GM13976 (cell line): ENCODE measurements around the gene CATSPERB.

ENCODE experiments used
- DNase-seq: peaks from one replicate; pipeline ENCODE4 v3.0.0; 2012; ENCODE audit warnings: low spot score
- in situ Hi-C: fragments of 300-500 bp; cut with MboI; formaldehyde crosslinking; loops from one replicate; pipeline ENCODE4 v1.12.0; 2022; ENCODE audit warnings: low sequenced_read_pairs, mixed read lengths, inconsistent platforms; ENCODE audit not compliant: unreplicated experiment
- TF ChIP-seq, protein P1 (sequence below): IDR thresholded peaks from 2 replicates; pipeline ENCODE4 v1.5.1; 2012; ENCODE audit warnings: borderline replicate concordance, mild to moderate bottlenecking; ENCODE audit not compliant: insufficient read depth; ENCODE audit errors: extremely low read depth, missing control alignments, control extremely low read depth

CATSPERB gene

GRCh38 chr14:91727121-91727520, 4.8 kb downstream of the CATSPERB start:
- in situ Hi-C loops: no loop called here
- DNase-seq: no peak
- TF ChIP-seq, protein P1, sequence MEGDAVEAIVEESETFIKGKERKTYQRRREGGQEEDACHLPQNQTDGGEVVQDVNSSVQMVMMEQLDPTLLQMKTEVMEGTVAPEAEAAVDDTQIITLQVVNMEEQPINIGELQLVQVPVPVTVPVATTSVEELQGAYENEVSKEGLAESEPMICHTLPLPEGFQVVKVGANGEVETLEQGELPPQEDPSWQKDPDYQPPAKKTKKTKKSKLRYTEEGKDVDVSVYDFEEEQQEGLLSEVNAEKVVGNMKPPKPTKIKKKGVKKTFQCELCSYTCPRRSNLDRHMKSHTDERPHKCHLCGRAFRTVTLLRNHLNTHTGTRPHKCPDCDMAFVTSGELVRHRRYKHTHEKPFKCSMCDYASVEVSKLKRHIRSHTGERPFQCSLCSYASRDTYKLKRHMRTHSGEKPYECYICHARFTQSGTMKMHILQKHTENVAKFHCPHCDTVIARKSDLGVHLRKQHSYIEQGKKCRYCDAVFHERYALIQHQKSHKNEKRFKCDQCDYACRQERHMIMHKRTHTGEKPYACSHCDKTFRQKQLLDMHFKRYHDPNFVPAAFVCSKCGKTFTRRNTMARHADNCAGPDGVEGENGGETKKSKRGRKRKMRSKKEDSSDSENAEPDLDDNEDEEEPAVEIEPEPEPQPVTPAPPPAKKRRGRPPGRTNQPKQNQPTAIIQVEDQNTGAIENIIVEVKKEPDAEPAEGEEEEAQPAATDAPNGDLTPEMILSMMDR: no peak

GRCh38 chr14:91723501-91723900, 8.4 kb downstream of the CATSPERB start:
- TF ChIP-seq, protein P1: no peak
- no peak for DNase-seq
- in situ Hi-C loops: no loop called here

DNA sequence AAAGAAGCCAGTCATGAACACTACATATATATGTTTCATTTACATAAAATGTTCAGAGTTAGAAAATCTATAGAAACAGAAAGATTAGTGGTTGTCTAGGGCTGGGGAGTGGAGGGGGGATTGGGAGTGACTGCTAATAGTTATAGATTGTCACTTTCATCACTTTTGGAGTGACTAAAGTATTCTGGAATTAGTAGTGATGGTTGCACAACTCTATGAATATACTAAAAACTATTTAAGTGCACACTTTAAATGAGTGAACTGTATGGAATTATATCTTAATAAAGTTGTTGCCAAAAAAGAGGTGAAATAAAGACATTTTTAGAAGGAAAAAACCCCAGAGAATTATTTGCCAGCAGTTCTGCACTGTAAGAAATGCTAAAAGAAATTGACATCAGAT, 9.5 kb downstream of the CATSPERB start:
- TF ChIP-seq, protein P1: no peak
- in situ Hi-C loops: no loop called here
- no peak for DNase-seq

- in situ Hi-C loops: no loop called here
- DNase-seq: no peak
- TF ChIP-seq, protein P1: no peak
Measured at GRCh38 chr14:91719839-91720238, 12.0 kb downstream of the CATSPERB start.

GRCh38 chr14:91716999-91717398, 14.9 kb downstream of the CATSPERB start:
- no peak for DNase-seq
- TF ChIP-seq, protein P1: no peak
- in situ Hi-C loops: no loop called here

GRCh38 chr14:91714805-91715204, 17.1 kb downstream of the CATSPERB start:
- in situ Hi-C loops: no loop called here
- TF ChIP-seq, protein P1: no peak
- DNase-seq: no peak

DNA sequence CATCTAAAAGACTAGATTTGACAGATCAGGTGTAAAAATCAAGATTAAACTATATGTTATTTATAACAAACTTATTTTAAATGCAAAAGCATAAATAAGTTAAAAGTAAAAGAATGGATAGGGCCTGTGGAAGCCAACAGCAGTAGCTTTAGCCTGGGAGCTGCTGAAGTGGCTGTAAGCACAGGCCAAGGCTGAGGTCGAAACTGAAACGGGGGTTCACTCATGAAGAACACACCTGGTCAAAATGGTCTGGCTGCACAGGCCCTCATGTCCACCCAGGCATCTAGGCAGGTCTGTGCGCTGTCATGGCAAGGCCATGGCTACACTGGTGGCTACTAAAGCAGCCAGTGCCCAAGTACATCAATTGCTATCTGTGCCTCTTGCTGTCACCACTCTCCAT, 23.1 kb downstream of the CATSPERB start:
- no peak for DNase-seq
- in situ Hi-C loops: no loop called here
- TF ChIP-seq, protein P1: no peak
